HCT116 (cell line): ENCODE results near the gene SYN1. TPM values are rescaled to one million over a fixed set of nuclear protein-coding genes. Genes with fewer than 3 reads are reported as not detected.

Experiments
- ATAC-seq: fragments of 200-7000 bp; cut with Tn5 transposase; 2 replicates; pipeline ENCODE4 v1.9.1; 2020; ENCODE audit warnings: mild to moderate bottlenecking, moderate library complexity
- BruUV-seq: library from RNA; stranded (reverse); fragments of 400-500 nt; replicated peaks from 2 replicates; lab custom pipeline; 2021; lab: Mats Ljungman, UMichigan
- CTCF ChIA-PET: fragments of 300-600 bp; sonication (Branson Sonifier 250); formaldehyde crosslinking; loops from one replicate; lab custom pipeline; 2021; ENCODE audit warnings: antibody characterized with exemption; lab: Charles Lee
- POLR2A ChIA-PET: fragments of 300-600, 350-600 bp; sonication (Branson Sonifier 250); formaldehyde crosslinking; loops from one replicate; lab custom pipeline; 2021; ENCODE audit warnings: antibody characterized with exemption; lab: Charles Lee
- RAD21 ChIA-PET, 2 experiments: fragments of 300-600 bp; sonication (Branson Sonifier 250); formaldehyde crosslinking; loops; one replicate each; lab custom pipeline; 2023; ENCODE audit warnings: low total read pairs in 2 of 2; ENCODE audit not compliant: uncharacterized antibody in 2 of 2, unreplicated experiment in 2 of 2, low non-redundant PET in 1 of 2; lab: Charles Lee
- DNase-seq: peaks from one replicate; pipeline ENCODE4 v3.0.0-alpha.2; 2010; ENCODE audit warnings: low read depth, low spot score
- H2AFZ ChIP-seq: fragments of 200-600 bp; shearing (Covaris generic), sonication (generic); 2 replicates; pipeline ENCODE4 v1.6.1; 2017; ENCODE audit warnings: low read depth, mixed run types, mixed read lengths, antibody characterized with exemption, low read length; ENCODE audit not compliant: poor library complexity, severe bottlenecking
- H3K27ac ChIP-seq: 2 replicates; pipeline ENCODE4 v1.5.1; 2012; ENCODE audit warnings: low read depth, low read length
- H3K27me3 ChIP-seq: fragments of 200-600 bp; sonication (generic); 2 replicates; pipeline ENCODE4 v1.6.1; 2016; ENCODE audit warnings: mixed run types, low read length, mixed read lengths; ENCODE audit not compliant: insufficient read depth
- H3K36me3 ChIP-seq, 2 experiments: fragments of 200-500 bp in 1 of 2; fragments of 200-600 bp in 1 of 2; sonication (Bioruptor generic) in 1 of 2; sonication (generic) in 1 of 2; 2 replicates each; pipeline versions ENCODE4 v1.5.1 to v1.6.1; 2014 to 2016; ENCODE audit warnings: low read length in 2 of 2, inconsistent platforms in 1 of 2, mixed read lengths in 1 of 2, mixed run types in 1 of 2; ENCODE audit not compliant: insufficient read depth in 2 of 2, control insufficient read depth in 1 of 2
- H3K4me1 ChIP-seq, 2 experiments: fragments of 200-600 bp in 1 of 2; sonication (generic) in 1 of 2; 2 replicates each; pipeline versions ENCODE4 v1.5.1 to v1.6.1; 2012 to 2017; ENCODE audit warnings: low read length in 2 of 2, inconsistent platforms in 1 of 2, mild to moderate bottlenecking in 1 of 2, mixed read lengths in 1 of 2, mixed run types in 1 of 2, moderate library complexity in 1 of 2; ENCODE audit not compliant: insufficient read depth in 2 of 2, control insufficient read depth in 1 of 2
- H3K4me2 ChIP-seq: fragments of 200-600 bp; sonication (generic); 2 replicates; pipeline ENCODE4 v1.6.1; 2017; ENCODE audit warnings: mixed run types, low read length, mixed read lengths
- H3K4me3 ChIP-seq, 2 experiments: fragments of 200-600 bp in 1 of 2; sonication (generic) in 1 of 2; replicated peaks in 1 of 2; 2 replicates each; pipeline ENCODE4 v1.5.1; 2011 to 2016; ENCODE audit warnings: low read length in 2 of 2, control low read depth in 1 of 2, low read depth in 1 of 2, mild to moderate bottlenecking in 1 of 2, mixed read lengths in 1 of 2, mixed run types in 1 of 2
- H3K79me2 ChIP-seq: fragments of 200-600 bp; sonication (generic); 2 replicates; pipeline ENCODE4 v1.6.1; 2017; ENCODE audit warnings: mild to moderate bottlenecking, mixed run types, low read length, moderate library complexity, mixed read lengths; ENCODE audit not compliant: insufficient read depth
- H3K9ac ChIP-seq: fragments of 200-600 bp; sonication (generic); 2 replicates; pipeline ENCODE4 v1.6.1; 2016; ENCODE audit warnings: low read length, mixed read lengths
- H3K9me2 ChIP-seq: fragments of 200-600 bp; sonication (generic), shearing (Covaris generic); 2 replicates; pipeline ENCODE4 v1.6.1; 2017; ENCODE audit warnings: mixed run types, mild to moderate bottlenecking, moderate library complexity; ENCODE audit not compliant: insufficient read depth
- H3K9me3 ChIP-seq, 2 experiments: fragments of 200-500 bp in 1 of 2; fragments of 200-600 bp in 1 of 2; sonication (Bioruptor generic) in 1 of 2; sonication (generic) in 1 of 2; 2 replicates each; pipeline ENCODE4 v1.6.1; 2014 to 2017; ENCODE audit warnings: low read length in 2 of 2, mixed read lengths in 2 of 2, inconsistent platforms in 1 of 2, low read depth in 1 of 2, mild to moderate bottlenecking in 1 of 2, mixed run types in 1 of 2, moderate library complexity in 1 of 2; ENCODE audit not compliant: control insufficient read depth in 1 of 2, insufficient read depth in 1 of 2
- H4K20me1 ChIP-seq: fragments of 200-600 bp; sonication (generic), shearing (Covaris generic); 2 replicates; pipeline ENCODE4 v1.6.1; 2017; ENCODE audit warnings: mixed run types, mild to moderate bottlenecking, moderate library complexity; ENCODE audit not compliant: insufficient read depth
- ATF3 ChIP-seq: IDR thresholded peaks from 2 replicates; pipeline ENCODE4 v1.6.1; 2012
- EGR1 ChIP-seq: IDR thresholded peaks from 2 replicates; pipeline ENCODE4 v1.6.1; 2012; ENCODE audit warnings: low read depth
- ELF1 ChIP-seq: IDR thresholded peaks from 2 replicates; pipeline ENCODE4 v1.6.1; 2012; ENCODE audit warnings: low read depth, borderline replicate concordance
- RAD21 ChIP-seq: IDR thresholded peaks from 2 replicates; pipeline ENCODE4 v1.6.1; 2012; ENCODE audit warnings: low read depth, mild to moderate bottlenecking
- REST ChIP-seq: IDR thresholded peaks from 2 replicates; pipeline ENCODE4 v1.6.1; 2012; ENCODE audit warnings: low read depth
- SRF ChIP-seq: IDR thresholded peaks from 2 replicates; pipeline ENCODE4 v1.6.1; 2012; ENCODE audit warnings: low read depth
- YY1 ChIP-seq: IDR thresholded peaks from 2 replicates; pipeline ENCODE4 v1.6.1; 2011; ENCODE audit warnings: low read length, low read depth, moderate library complexity, mild to moderate bottlenecking; ENCODE audit not compliant: insufficient replicate concordance; ENCODE audit errors: extremely low read depth
- ZBTB33 ChIP-seq: IDR thresholded peaks from 2 replicates; pipeline ENCODE4 v1.6.1; 2011; ENCODE audit warnings: mild to moderate bottlenecking, low read length, moderate library complexity; ENCODE audit not compliant: insufficient replicate concordance; ENCODE audit errors: extremely low read depth
- intact Hi-C: fragments of 100-400 bp; cut with micrococcal nuclease; formaldehyde crosslinking; loops from 2 replicates; pipeline ENCODE4 v1.10.0; 2022
- total RNA-seq: library from RNA; stranded (reverse); gene quantifications from one replicate; pipeline ENCODE4 v1.2.1, GENCODE V29; 2021; ENCODE audit not compliant: unreplicated experiment

SYN1 gene
- total RNA-seq, 1 experiment from 2014 or later: 0.86 TPM

- RAD21 ChIA-PET: no interaction called here
- POLR2A ChIA-PET: no interaction called here
- no peak overlapping the region for H3K27ac ChIP-seq
Observed at GRCh38 chrX:47556045-47556623, 63.5 kb downstream of the SYN1 start.

More at GRCh38 chrX:47556045-47556623, 63.5 kb downstream of the SYN1 start:
- 0 out of 2 replicates have a peak, but pooled peaks have one; percentile 41 for ATAC-seq
- intact Hi-C loops: no loop called here
- H3K36me3 ChIP-seq: no peaks in the 10 kb centered on the region
- no peak for TF ChIP-seq ATF3
- no peak for TF ChIP-seq ZBTB33
- no peak for TF ChIP-seq REST
- no peak for TF ChIP-seq RAD21
- TF ChIP-seq ELF1: no peak
- no peak for TF ChIP-seq EGR1
- TF ChIP-seq YY1: no peak
- TF ChIP-seq SRF: no peak
- no peaks in the 10 kb centered on the region for H3K9me3 ChIP-seq
- H2AFZ ChIP-seq: no peak overlapping the region
- H3K4me1 ChIP-seq: peaks cover 0 to 15% of the 10 kb centered on the region in 2 experiments; a peak in 1 of 4 replicates
- DNase-seq: no peak
- no TSS peak for BruUV-seq
- H3K9ac ChIP-seq: no peak overlapping the region
- no peaks in the 10 kb centered on the region for H3K79me2 ChIP-seq
- no peaks in the 10 kb centered on the region for H3K9me2 ChIP-seq
- no peak overlapping the region for H3K4me2 ChIP-seq
- no peaks in the 10 kb centered on the region for H3K27me3 ChIP-seq
- no peak overlapping the region for H3K4me3 ChIP-seq
- CTCF ChIA-PET: interaction anchor here (1.0 kb wide), 1 partner anchor 15 kb away, joined by 3 read pairs; no protein-coding TSS in a partner anchor
- no peaks in the 10 kb centered on the region for H4K20me1 ChIP-seq
